PFSK-1 (cell line): Measurements from ENCODE around the gene EXOC6B.

Source experiments
- POLR2AphosphoS5 ChIP-seq: IDR thresholded peaks from 2 replicates; pipeline ENCODE4 v1.6.1; 2012; ENCODE audit warnings: low read depth, mild to moderate bottlenecking, control low read depth, low read length, moderate library complexity
- TAF1 ChIP-seq: IDR thresholded peaks from 2 replicates; pipeline ENCODE4 v1.6.1; 2012; ENCODE audit warnings: low read length, control low read depth, borderline replicate concordance; ENCODE audit not compliant: insufficient read depth

DNA sequence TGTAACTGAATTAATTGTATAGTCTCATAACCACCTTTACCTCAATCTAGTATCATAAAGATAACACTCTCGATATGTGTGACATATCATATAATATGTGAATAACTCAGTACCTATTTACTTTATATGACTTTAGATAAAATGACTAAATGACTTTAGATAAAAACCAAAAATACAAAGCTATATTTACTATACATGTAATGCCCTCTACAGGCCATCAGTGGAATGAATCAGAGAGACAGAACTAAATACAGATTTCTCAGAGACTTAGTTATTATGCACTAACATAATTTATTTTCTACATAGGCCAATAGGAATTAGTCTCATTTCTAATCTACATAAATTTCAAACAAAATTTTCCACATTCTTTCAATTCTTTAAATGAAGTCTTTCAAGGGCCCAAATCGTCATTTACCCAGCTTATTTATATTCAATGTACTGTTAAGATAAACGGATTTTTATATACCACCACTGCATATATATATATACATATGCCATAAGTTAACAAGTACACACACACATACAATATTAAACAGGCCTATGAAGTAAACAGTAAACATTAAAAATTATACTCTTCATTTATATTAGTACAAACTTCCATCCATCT is 219.9 kb downstream of the EXOC6B start:
- TF ChIP-seq POLR2AphosphoS5 (no peak), TAF1 (no peak)
